CD4-positive, alpha-beta T cell (primary cell): ENCODE measurements around the gene CEP152. TPM values are rescaled to one million over a fixed set of nuclear protein-coding genes. Genes with fewer than 3 reads are reported as not detected.

Experiments
- ATAC-seq: fragments of 200-7000 bp; cut with Tn5 transposase; one replicate; pipeline ENCODE4 v1.10.0; 2022; ENCODE audit warnings: mild to moderate bottlenecking; ENCODE audit not compliant: poor library complexity
- CTCF ChIA-PET: fragments of 350-600 bp; sonication (Branson Sonifier 250); formaldehyde crosslinking; loops from one replicate; lab custom pipeline; 2021; ENCODE audit warnings: antibody characterized with exemption, inconsistent platforms; lab: Charles Lee
- POLR2A ChIA-PET: fragments of 350-600 bp; sonication (Branson Sonifier 250); formaldehyde crosslinking; loops from one replicate; lab custom pipeline; 2021; ENCODE audit warnings: antibody characterized with exemption, inconsistent platforms; lab: Charles Lee
- DNase-seq, 14 experiments: peaks; one replicate each; pipeline ENCODE4 v3.0.0-alpha.2; 2013 to 2020; ENCODE audit warnings: mixed read lengths in 2 of 14
- H3K27ac ChIP-seq, 2 donors: one replicate each; pipeline versions ENCODE4 v1.5.1 to v1.7.0; 2013; ENCODE audit warnings: low read length in 2 of 2, low read depth in 1 of 2, mild to moderate bottlenecking in 1 of 2
- H3K27me3 ChIP-seq, 2 experiments: 1 replicate in 1 of 2; 2 replicates in 1 of 2; pipeline versions ENCODE4 v1.6.1 to v1.7.0; 2013; ENCODE audit warnings: low read length in 2 of 2, control low read depth in 1 of 2, mild to moderate bottlenecking in 1 of 2, moderate library complexity in 1 of 2; ENCODE audit not compliant: insufficient read depth in 2 of 2, control insufficient read depth in 1 of 2
- H3K36me3 ChIP-seq: one replicate; pipeline ENCODE4 v1.6.1; 2013; ENCODE audit warnings: low read length, control low read depth; ENCODE audit not compliant: insufficient read depth
- H3K4me1 ChIP-seq: one replicate; pipeline ENCODE4 v1.6.1; 2013; ENCODE audit warnings: low read length, control low read depth; ENCODE audit not compliant: insufficient read depth
- H3K4me3 ChIP-seq: one replicate; pipeline ENCODE4 v1.5.1; 2013; ENCODE audit warnings: mild to moderate bottlenecking, low read length, moderate library complexity
- H3K9me3 ChIP-seq, 2 experiments: 1 replicate in 1 of 2; 2 replicates in 1 of 2; pipeline versions ENCODE4 v1.6.1 to v1.7.0; 2013; ENCODE audit warnings: low read length in 2 of 2, mild to moderate bottlenecking in 2 of 2, control low read depth in 1 of 2, moderate library complexity in 1 of 2; ENCODE audit not compliant: control insufficient read depth in 1 of 2, insufficient read depth in 1 of 2
- H3K27ac Mint-ChIP-seq: one replicate; pipeline ENCODE4 v1.8.0; 2020; ENCODE audit warnings: mixed read lengths
- H3K27me3 Mint-ChIP-seq: one replicate; pipeline ENCODE4 v1.8.0; 2021; ENCODE audit warnings: mixed read lengths
- H3K36me3 Mint-ChIP-seq: one replicate; pipeline ENCODE4 v1.8.0; 2021; ENCODE audit warnings: low read depth, mixed read lengths
- H3K4me1 Mint-ChIP-seq: one replicate; pipeline ENCODE4 v1.8.0; 2021; ENCODE audit warnings: low read depth, mixed read lengths
- H3K4me3 Mint-ChIP-seq: one replicate; pipeline ENCODE4 v1.8.0; 2020; ENCODE audit warnings: mild to moderate bottlenecking, mixed read lengths
- H3K9me3 Mint-ChIP-seq: one replicate; pipeline ENCODE4 v1.8.0; 2020; ENCODE audit warnings: mixed read lengths
- CTCF ChIP-seq: fragments of 200-600 bp; IDR thresholded peaks from one replicate; pipeline ENCODE4 v1.8.0; 2022; ENCODE audit warnings: antibody characterized with exemption, mild to moderate bottlenecking
- intact Hi-C, 2 experiments: fragments of 100-400 bp; cut with DNase I in 1 of 2; cut with micrococcal nuclease in 1 of 2; formaldehyde crosslinking; loops; one replicate each; pipeline versions ENCODE4 v1.15.1 to v1.9.0; 2023 to 2025; cut with DNase I, micrococcal nuclease
- total RNA-seq, 174 experiments: library from RNA in 2 of 174; stranded (reverse) in 2 of 174; gene quantifications; one replicate each; pipeline ENCODE4 v1.2.3 and lab custom pipeline; 2021 to 2026

CEP152 gene
- total RNA-seq, 2 experiments from 2014 or later = 5.2 to 6.3 TPM

- H3K4me1 ChIP-seq = no peaks in the 10 kb centered on the region
- no peak overlapping the region for H3K27ac ChIP-seq
- no peak for TF ChIP-seq CTCF
- Mint-ChIP-seq H3K4me3 (no peak overlapping the region), H3K27ac (no peak overlapping the region), H3K9me3 (no peaks in the 10 kb centered on the region), H3K4me1 (no peaks in the 10 kb centered on the region), H3K36me3 (peaks cover 80% of the 10 kb centered on the region), H3K27me3 (no peaks in the 10 kb centered on the region)
- intact Hi-C loops = no loop called here
- ATAC-seq = no peak
- peaks cover 15% of the 10 kb centered on the region for H3K36me3 ChIP-seq
- CTCF ChIA-PET = no interaction called here
- DNase-seq = no peak
- POLR2A ChIA-PET = no interaction called here
- H3K4me3 ChIP-seq = no peak overlapping the region
- H3K27me3 ChIP-seq = no peaks in the 10 kb centered on the region
- no peaks in the 10 kb centered on the region for H3K9me3 ChIP-seq
Measured at GRCh38 chr15:48785712-48786111, 25.2 kb downstream of the CEP152 start.

GRCh38 chr15:48785195-48785594, 25.7 kb downstream of the CEP152 start:
- Histone ChIP-seq H3K4me3 (no peak overlapping the region), H3K27ac (no peak overlapping the region), H3K27me3 (no peaks in the 10 kb centered on the region), H3K4me1 (no peaks in the 10 kb centered on the region), H3K9me3 (no peaks in the 10 kb centered on the region), H3K36me3 (peaks cover 18% of the 10 kb centered on the region)
- no peak for TF ChIP-seq CTCF
- Mint-ChIP-seq H3K27ac (no peak overlapping the region), H3K36me3 (peaks cover 80% of the 10 kb centered on the region), H3K9me3 (no peaks in the 10 kb centered on the region), H3K4me1 (no peaks in the 10 kb centered on the region), H3K27me3 (no peaks in the 10 kb centered on the region), H3K4me3 (no peak overlapping the region)
- intact Hi-C loops = no loop called here
- CTCF ChIA-PET = no interaction called here
- POLR2A ChIA-PET = no interaction called here
- ATAC-seq = no peak
- DNase-seq = no peak

- intact Hi-C loops = no loop called here
- DNase-seq (no peak), ATAC-seq (no peak)
- ChIA-PET POLR2A (no interaction called here), CTCF (no interaction called here)
- no peak for TF ChIP-seq CTCF
- peaks cover 80% of the 10 kb centered on the region for H3K36me3 Mint-ChIP-seq
- no peak overlapping the region for H3K27ac ChIP-seq
- H3K27me3 Mint-ChIP-seq = no peaks in the 10 kb centered on the region
- no peak overlapping the region for H3K27ac Mint-ChIP-seq
- H3K4me3 ChIP-seq = no peak overlapping the region
- no peaks in the 10 kb centered on the region for H3K9me3 ChIP-seq
- no peaks in the 10 kb centered on the region for H3K4me1 ChIP-seq
- no peaks in the 10 kb centered on the region for H3K4me1 Mint-ChIP-seq
- H3K9me3 Mint-ChIP-seq = no peaks in the 10 kb centered on the region
- H3K27me3 ChIP-seq = no peaks in the 10 kb centered on the region
- H3K36me3 ChIP-seq = peaks cover 17% of the 10 kb centered on the region
- H3K4me3 Mint-ChIP-seq = no peak overlapping the region
Measured at GRCh38 chr15:48784756-48785155, 26.1 kb downstream of the CEP152 start.
